Neural crest cell (in vitro differentiated cells): ENCODE results near the gene GPSM1. TPM values are rescaled to one million over a fixed set of nuclear protein-coding genes. Genes with fewer than 3 reads are reported as not detected.

ENCODE experiments used
- DNase-seq: peaks from one replicate; pipeline ENCODE4 v3.0.0; 2021; ENCODE audit warnings: low read depth, mixed read lengths, low spot score
- H3K27ac Mint-ChIP-seq: one replicate; pipeline ENCODE4 v1.8.0; 2021; ENCODE audit warnings: mild to moderate bottlenecking, mixed read lengths; ENCODE audit not compliant: unreplicated experiment
- H3K27me3 Mint-ChIP-seq: 2 replicates; pipeline ENCODE4 v1.8.0; 2021; ENCODE audit warnings: low read depth, mild to moderate bottlenecking, mixed read lengths
- H3K36me3 Mint-ChIP-seq: 2 replicates; pipeline ENCODE4 v1.8.0; 2021; ENCODE audit warnings: low read depth, mild to moderate bottlenecking, mixed read lengths
- H3K4me1 Mint-ChIP-seq: 2 replicates; pipeline ENCODE4 v1.8.0; 2021; ENCODE audit warnings: mixed read lengths
- H3K4me3 Mint-ChIP-seq: one replicate; pipeline ENCODE4 v1.8.0; 2021; ENCODE audit warnings: mild to moderate bottlenecking, mixed read lengths
- H3K9me3 Mint-ChIP-seq: 2 replicates; pipeline ENCODE4 v1.8.0; 2021; ENCODE audit warnings: mixed read lengths
- total RNA-seq: library from RNA; stranded (reverse); gene quantifications from 2 replicates; pipeline ENCODE4 v1.2.1, GENCODE V29; 2021
- TF ChIP-seq, protein P1 (sequence below): fragments of 200-600 bp; sonication (generic); conservative IDR thresholded peaks from 2 replicates; pipeline ENCODE4 v1.5.0; 2021; ENCODE audit warnings: antibody characterized with exemption, mild to moderate bottlenecking

Gene GPSM1
- total RNA-seq, 1 donor from 2014 or later = 56.7 TPM

DNA sequence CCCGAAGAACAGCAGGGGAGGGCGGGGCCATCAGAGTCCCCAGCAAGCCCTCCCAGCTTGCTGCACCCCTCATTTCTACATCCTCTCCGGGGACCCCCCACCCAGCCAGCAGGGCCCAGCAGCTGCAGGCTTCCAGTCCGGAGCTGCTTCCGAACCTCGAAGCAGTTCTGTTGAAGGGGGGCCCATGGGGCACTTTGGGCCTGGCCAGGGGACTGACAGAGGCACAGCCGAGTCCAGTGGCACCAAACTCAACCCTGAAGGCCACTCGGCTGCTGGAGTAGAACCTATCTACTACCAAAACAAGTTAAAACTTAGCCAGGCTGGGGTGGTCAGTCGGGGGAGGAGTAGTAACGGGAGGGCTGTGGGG is 15.3 kb upstream of the GPSM1 start:
- no peak overlapping the region for H3K27ac Mint-ChIP-seq
- no peaks in the 10 kb centered on the region for H3K36me3 Mint-ChIP-seq
- no peak overlapping the region for H3K4me3 Mint-ChIP-seq
- H3K4me1 Mint-ChIP-seq = peaks cover under 1% of the 10 kb centered on the region
- H3K27me3 Mint-ChIP-seq = no peaks in the 10 kb centered on the region
- no peak for DNase-seq
- H3K9me3 Mint-ChIP-seq = peaks cover 14% of the 10 kb centered on the region
- TF ChIP-seq, protein P1, sequence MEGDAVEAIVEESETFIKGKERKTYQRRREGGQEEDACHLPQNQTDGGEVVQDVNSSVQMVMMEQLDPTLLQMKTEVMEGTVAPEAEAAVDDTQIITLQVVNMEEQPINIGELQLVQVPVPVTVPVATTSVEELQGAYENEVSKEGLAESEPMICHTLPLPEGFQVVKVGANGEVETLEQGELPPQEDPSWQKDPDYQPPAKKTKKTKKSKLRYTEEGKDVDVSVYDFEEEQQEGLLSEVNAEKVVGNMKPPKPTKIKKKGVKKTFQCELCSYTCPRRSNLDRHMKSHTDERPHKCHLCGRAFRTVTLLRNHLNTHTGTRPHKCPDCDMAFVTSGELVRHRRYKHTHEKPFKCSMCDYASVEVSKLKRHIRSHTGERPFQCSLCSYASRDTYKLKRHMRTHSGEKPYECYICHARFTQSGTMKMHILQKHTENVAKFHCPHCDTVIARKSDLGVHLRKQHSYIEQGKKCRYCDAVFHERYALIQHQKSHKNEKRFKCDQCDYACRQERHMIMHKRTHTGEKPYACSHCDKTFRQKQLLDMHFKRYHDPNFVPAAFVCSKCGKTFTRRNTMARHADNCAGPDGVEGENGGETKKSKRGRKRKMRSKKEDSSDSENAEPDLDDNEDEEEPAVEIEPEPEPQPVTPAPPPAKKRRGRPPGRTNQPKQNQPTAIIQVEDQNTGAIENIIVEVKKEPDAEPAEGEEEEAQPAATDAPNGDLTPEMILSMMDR = no peak

DNA sequence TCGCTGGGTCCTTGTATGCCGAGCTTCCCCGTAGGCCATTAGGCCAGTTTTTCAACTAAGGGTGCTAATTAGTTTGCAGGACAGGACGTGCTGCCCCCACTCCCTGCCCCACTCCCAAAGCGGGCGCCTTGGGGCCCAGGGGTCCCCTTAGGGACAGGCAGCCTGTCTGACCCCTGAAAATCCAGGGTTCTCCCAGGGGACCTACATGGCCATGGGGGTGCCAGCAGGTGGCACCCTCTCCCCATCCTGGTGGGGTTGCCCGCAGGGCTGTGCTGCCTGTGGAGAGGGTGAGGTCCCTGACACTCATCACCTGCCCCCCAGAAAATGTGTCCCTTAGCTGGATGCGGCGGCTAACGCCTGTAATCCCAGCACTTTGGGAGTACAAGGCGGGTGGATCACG is 14.9 kb upstream of the GPSM1 start:
- TF ChIP-seq, protein P1 = peak; percentile 60
- no peaks in the 10 kb centered on the region for H3K27me3 Mint-ChIP-seq
- peaks cover 14% of the 10 kb centered on the region for H3K9me3 Mint-ChIP-seq
- no peak overlapping the region for H3K27ac Mint-ChIP-seq
- peaks cover 5% of the 10 kb centered on the region for H3K4me1 Mint-ChIP-seq
- DNase-seq = no peak
- H3K36me3 Mint-ChIP-seq = no peaks in the 10 kb centered on the region
- H3K4me3 Mint-ChIP-seq = no peak overlapping the region

DNA sequence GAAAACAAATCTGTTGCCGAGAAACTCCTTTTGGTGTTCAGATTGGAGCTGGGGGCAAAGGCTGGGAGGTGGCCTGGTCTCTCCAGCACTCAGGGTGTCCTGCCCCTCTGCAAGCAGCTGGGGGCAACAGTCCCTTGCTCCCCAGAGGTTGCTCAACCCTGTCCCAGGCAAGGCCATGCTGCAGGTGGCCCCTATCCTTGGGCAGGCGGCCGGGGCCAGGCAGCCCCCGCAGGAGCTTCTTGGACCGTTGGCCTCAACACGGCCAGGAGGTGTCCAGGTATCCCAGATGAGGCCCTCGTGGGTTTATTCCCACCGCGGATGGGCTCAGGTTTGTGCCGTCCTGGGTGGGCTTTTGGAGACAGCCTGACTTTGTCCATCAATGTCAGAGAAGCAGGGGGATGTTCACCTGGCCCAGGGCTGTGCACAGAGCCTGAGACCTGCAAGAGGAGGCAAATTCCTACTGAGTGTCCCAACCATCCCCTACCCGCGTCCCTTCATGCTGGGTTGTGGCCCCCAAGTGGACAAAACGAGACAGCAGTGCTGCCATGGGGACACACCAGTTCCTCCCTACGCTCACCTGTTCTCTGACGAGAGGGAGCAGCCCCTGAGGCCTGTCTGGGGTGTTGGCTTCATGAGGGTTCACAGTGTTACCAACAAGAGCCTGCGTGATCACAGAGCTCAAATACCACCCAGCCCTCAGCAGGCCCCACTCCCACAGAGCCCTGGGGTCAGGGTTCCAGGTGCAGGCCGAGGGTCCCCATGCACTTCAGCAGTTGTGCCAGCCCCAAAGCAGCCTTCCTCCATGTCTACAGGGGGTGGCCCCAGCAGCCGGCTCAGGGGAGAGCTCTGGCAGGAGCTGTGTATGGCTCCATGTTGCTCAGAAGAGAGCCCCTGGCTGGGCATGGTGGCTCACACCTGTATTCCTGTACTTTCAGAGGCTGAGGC is 14.0 kb upstream of the GPSM1 start:
- H3K27ac Mint-ChIP-seq = no peak overlapping the region
- H3K27me3 Mint-ChIP-seq = no peaks in the 10 kb centered on the region
- TF ChIP-seq, protein P1 = no peak
- H3K9me3 Mint-ChIP-seq = peaks cover 14% of the 10 kb centered on the region
- no peaks in the 10 kb centered on the region for H3K36me3 Mint-ChIP-seq
- H3K4me1 Mint-ChIP-seq = peaks cover 6% of the 10 kb centered on the region
- DNase-seq = no peak
- no peak overlapping the region for H3K4me3 Mint-ChIP-seq

DNA sequence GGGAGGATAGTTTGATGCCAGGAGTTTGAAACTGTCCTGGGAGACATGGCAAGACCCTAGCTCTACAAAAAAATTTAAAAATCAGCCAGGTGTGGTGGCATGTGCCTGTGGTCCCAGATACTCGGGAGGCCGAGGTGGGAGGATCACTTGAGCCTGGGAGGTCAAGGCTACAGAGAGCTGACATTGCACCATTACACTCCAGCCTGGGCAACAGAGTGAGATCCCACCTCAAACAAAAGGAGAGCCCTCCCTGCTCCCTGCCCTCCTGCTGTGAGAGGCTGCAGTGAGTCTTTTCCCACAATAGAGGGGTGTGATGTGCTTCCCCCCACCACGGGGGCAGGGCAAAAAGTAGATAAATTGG is 13.3 kb upstream of the GPSM1 start:
- TF ChIP-seq, protein P1 = no peak
- no peaks in the 10 kb centered on the region for H3K36me3 Mint-ChIP-seq
- DNase-seq = no peak

DNA sequence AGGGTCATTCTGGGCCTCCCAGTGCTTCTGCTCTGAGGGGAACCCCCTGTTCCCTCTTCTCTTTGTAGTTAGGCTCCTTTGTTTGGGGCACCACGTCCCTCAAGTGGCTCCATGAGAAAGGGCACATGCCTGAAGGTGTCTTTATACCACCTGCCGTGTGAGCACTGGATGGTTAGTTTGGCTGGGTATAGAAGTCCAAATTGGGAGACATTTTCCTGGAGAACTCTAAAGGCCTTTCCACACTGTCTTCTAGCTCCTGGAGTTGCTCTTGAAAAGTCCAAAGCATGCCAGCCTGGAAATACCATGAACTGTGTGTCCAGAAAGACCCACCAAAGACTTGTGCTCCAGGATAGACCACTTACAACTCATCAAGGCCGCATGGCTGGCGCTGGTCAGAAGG is 12.4 kb upstream of the GPSM1 start:
- Mint-ChIP-seq H3K9me3 (peaks cover 14% of the 10 kb centered on the region), H3K4me3 (no peak overlapping the region)
- TF ChIP-seq, protein P1 = no peak

More for the DNA sequence above, 13.3 kb upstream of the GPSM1 start:
- Mint-ChIP-seq H3K27me3 (no peaks in the 10 kb centered on the region), H3K4me3 (no peak overlapping the region), H3K27ac (no peak overlapping the region), H3K9me3 (peaks cover 14% of the 10 kb centered on the region), H3K4me1 (peaks cover 6% of the 10 kb centered on the region)

More for the DNA sequence above, 12.4 kb upstream of the GPSM1 start:
- H3K27me3 Mint-ChIP-seq = no peaks in the 10 kb centered on the region
- DNase-seq = no peak
- H3K27ac Mint-ChIP-seq = no peak overlapping the region
- no peaks in the 10 kb centered on the region for H3K36me3 Mint-ChIP-seq
- peaks cover 6% of the 10 kb centered on the region for H3K4me1 Mint-ChIP-seq
